HEK293 (cell line): Measurements from ENCODE around the gene OR13C2.

Source experiments
- CTCF ChIA-PET: fragments of 350-600 bp; formaldehyde crosslinking; extraction: SDS; loops from one replicate; lab custom pipeline; 2021; ENCODE audit warnings: antibody characterized with exemption; lab: Yijun Ruan, JAX
- POLR2A ChIA-PET: fragments of 300-600 bp; formaldehyde crosslinking; extraction: SDS; loops from one replicate; lab custom pipeline; 2020; ENCODE audit warnings: antibody characterized with exemption, inconsistent platforms; lab: Yijun Ruan, JAX
- H3K27ac ChIP-seq: fragments of 200-500 bp; sonication (Bioruptor generic); 2 replicates; pipeline ENCODE4 v1.5.1; 2014; ENCODE audit warnings: low read depth, low read length, control low read depth, inconsistent platforms; ENCODE audit errors: extremely low read depth
- H3K36me3 ChIP-seq, 2 experiments: fragments of 200-500 bp in 1 of 2; sonication (Bioruptor generic) in 1 of 2; 1 replicate in 1 of 2; 2 replicates in 1 of 2; pipeline ENCODE4 v1.5.1; 2014 to 2017; ENCODE audit warnings: inconsistent platforms in 2 of 2, low read length in 2 of 2; ENCODE audit not compliant: control insufficient read depth in 2 of 2, insufficient read depth in 1 of 2
- H3K4me1 ChIP-seq: fragments of 200-500 bp; sonication (Bioruptor generic); 2 replicates; pipeline ENCODE4 v1.5.1; 2014; ENCODE audit warnings: mild to moderate bottlenecking, low read length, inconsistent platforms; ENCODE audit not compliant: control insufficient read depth, insufficient read depth
- H3K4me3 ChIP-seq: 2 replicates; pipeline ENCODE4 v1.5.1; 2011; ENCODE audit warnings: low read depth, mild to moderate bottlenecking, control low read depth, low read length, moderate library complexity
- H3K9me3 ChIP-seq: fragments of 200-500 bp; sonication (Bioruptor generic); 2 replicates; pipeline ENCODE4 v1.5.1; 2014; ENCODE audit warnings: low read depth, low read length, inconsistent platforms; ENCODE audit not compliant: control insufficient read depth, insufficient read depth
- FEZF1 ChIP-seq: fragments of 450-650 bp; formaldehyde crosslinking; IDR thresholded peaks from 2 replicates; pipeline ENCODE4 v1.5.1; 2016; ENCODE audit warnings: missing biosample characterization, missing genetic modification characterization
- GLIS1 ChIP-seq: fragments of 450-650 bp; formaldehyde crosslinking; IDR thresholded peaks from 2 replicates; pipeline ENCODE4 v1.5.1; 2016; ENCODE audit warnings: missing biosample characterization, missing genetic modification characterization
- HOXA7 ChIP-seq: sonication (generic); formaldehyde crosslinking; IDR thresholded peaks from 2 replicates; pipeline ENCODE4 v1.8.1; 2022; ENCODE audit warnings: missing genetic modification reagents, borderline replicate concordance
- HOXD13 ChIP-seq: sonication (generic); formaldehyde crosslinking; IDR thresholded peaks from 2 replicates; pipeline ENCODE4 v1.8.0; 2022; ENCODE audit warnings: missing genetic modification reagents, borderline replicate concordance
- KLF1 ChIP-seq: fragments of 450-650 bp; formaldehyde crosslinking; IDR thresholded peaks from 2 replicates; pipeline ENCODE4 v1.5.1; 2016; ENCODE audit warnings: missing biosample characterization, missing genetic modification characterization
- PATZ1 ChIP-seq: fragments of 450-650 bp; formaldehyde crosslinking; IDR thresholded peaks from 2 replicates; pipeline ENCODE4 v1.5.1; 2016; ENCODE audit warnings: missing biosample characterization, missing genetic modification characterization
- YY1 ChIP-seq: fragments of 450-650 bp; formaldehyde crosslinking; IDR thresholded peaks from 2 replicates; pipeline ENCODE4 v1.5.1; 2018; ENCODE audit warnings: missing biosample characterization, missing genetic modification characterization
- ZBTB1 ChIP-seq: fragments of 450-650 bp; formaldehyde crosslinking; IDR thresholded peaks from 2 replicates; pipeline ENCODE4 v1.5.1; 2016; ENCODE audit warnings: missing biosample characterization, missing genetic modification characterization
- ZBTB20 ChIP-seq: fragments of 450-650 bp; formaldehyde crosslinking; IDR thresholded peaks from 2 replicates; pipeline ENCODE4 v1.5.1; 2016; ENCODE audit warnings: missing biosample characterization, missing genetic modification characterization
- ZFHX2 ChIP-seq: fragments of 450-650 bp; formaldehyde crosslinking; conservative IDR thresholded peaks from 2 replicates; pipeline ENCODE4 v1.5.1; 2016; ENCODE audit warnings: missing biosample characterization, missing genetic modification characterization
- ZIC2 ChIP-seq: fragments of 450-650 bp; formaldehyde crosslinking; IDR thresholded peaks from 2 replicates; pipeline ENCODE4 v1.5.1; 2016; ENCODE audit warnings: missing biosample characterization, missing genetic modification characterization
- ZNF157 ChIP-seq: fragments of 450-650 bp; formaldehyde crosslinking; IDR thresholded peaks from 2 replicates; pipeline ENCODE4 v1.5.1; 2016; ENCODE audit warnings: missing biosample characterization, missing genetic modification characterization
- ZNF202 ChIP-seq: fragments of 450-650 bp; formaldehyde crosslinking; IDR thresholded peaks from 2 replicates; pipeline ENCODE4 v1.5.1; 2016; ENCODE audit warnings: missing biosample characterization, missing genetic modification characterization, borderline replicate concordance
- ZNF211 ChIP-seq: fragments of 450-650 bp; formaldehyde crosslinking; IDR thresholded peaks from 2 replicates; pipeline ENCODE4 v1.5.1; 2016; ENCODE audit warnings: low read depth, missing biosample characterization, missing genetic modification characterization
- ZNF23 ChIP-seq: fragments of 450-650 bp; formaldehyde crosslinking; IDR thresholded peaks from 2 replicates; pipeline ENCODE4 v1.5.1; 2016; ENCODE audit warnings: missing biosample characterization, missing genetic modification characterization, borderline replicate concordance
- ZNF239 ChIP-seq: fragments of 450-650 bp; formaldehyde crosslinking; IDR thresholded peaks from 2 replicates; pipeline ENCODE4 v1.5.1; 2016; ENCODE audit warnings: missing biosample characterization, missing genetic modification characterization
- ZNF266 ChIP-seq: fragments of 450-650 bp; formaldehyde crosslinking; IDR thresholded peaks from 2 replicates; pipeline ENCODE4 v1.5.1; 2016; ENCODE audit warnings: missing biosample characterization, missing genetic modification characterization, low read depth
- ZNF324 ChIP-seq: fragments of 450-650 bp; formaldehyde crosslinking; IDR thresholded peaks from 2 replicates; pipeline ENCODE4 v1.5.1; 2016; ENCODE audit warnings: missing biosample characterization, missing genetic modification characterization
- ZNF548 ChIP-seq: fragments of 450-650 bp; formaldehyde crosslinking; IDR thresholded peaks from 2 replicates; pipeline ENCODE4 v1.5.1; 2016; ENCODE audit warnings: missing biosample characterization, missing genetic modification characterization
- ZNF561 ChIP-seq: fragments of 450-650 bp; IDR thresholded peaks from 2 replicates; pipeline ENCODE4 v1.5.1; 2018; ENCODE audit warnings: missing biosample characterization, missing genetic modification characterization, borderline replicate concordance
- ZNF610 ChIP-seq: fragments of 450-650 bp; formaldehyde crosslinking; IDR thresholded peaks from 2 replicates; pipeline ENCODE4 v1.5.1; 2016; ENCODE audit warnings: missing biosample characterization, missing genetic modification characterization, borderline replicate concordance
- ZNF747 ChIP-seq: fragments of 450-650 bp; formaldehyde crosslinking; IDR thresholded peaks from 2 replicates; pipeline ENCODE4 v1.5.1; 2016; ENCODE audit warnings: missing biosample characterization, missing genetic modification characterization
- ZNF768 ChIP-seq: fragments of 450-650 bp; formaldehyde crosslinking; IDR thresholded peaks from 2 replicates; pipeline ENCODE4 v1.5.1; 2018; ENCODE audit warnings: missing biosample characterization, mild to moderate bottlenecking, missing genetic modification characterization
- ZNF791 ChIP-seq: fragments of 450-650 bp; formaldehyde crosslinking; IDR thresholded peaks from 2 replicates; pipeline ENCODE4 v1.5.1; 2016; ENCODE audit warnings: missing biosample characterization, missing genetic modification characterization
- ZSCAN4 ChIP-seq: fragments of 450-650 bp; formaldehyde crosslinking; IDR thresholded peaks from 2 replicates; pipeline ENCODE4 v1.5.1; 2017; ENCODE audit warnings: missing biosample characterization, missing genetic modification characterization
- TF ChIP-seq, protein P1 (sequence below): fragments of 450-650 bp; formaldehyde crosslinking; IDR thresholded peaks from 2 replicates; pipeline ENCODE4 v1.5.1; 2017; ENCODE audit warnings: missing biosample characterization, missing genetic modification characterization

OR13C2 gene

GRCh38 chr9:104618104-104618503, 12.7 kb upstream of the OR13C2 start, which contains the start of gene OR13C9:
OR13C9 (minus strand) TSS chr9:104618204; CDS start chr9:104618204, 0 bp downstream.
- TF ChIP-seq ZBTB20 (tag by site-specific recombination) (no peak), ZNF324 (tag by site-specific recombination) (no peak), ZNF561 (tag by site-specific recombination) (no peak), ZFHX2 (tag by site-specific recombination) (no peak), FEZF1 (tag by site-specific recombination) (no peak), KLF1 (tag by site-specific recombination) (no peak), ZNF211 (tag by site-specific recombination) (no peak)
- TF ChIP-seq, protein P1, sequence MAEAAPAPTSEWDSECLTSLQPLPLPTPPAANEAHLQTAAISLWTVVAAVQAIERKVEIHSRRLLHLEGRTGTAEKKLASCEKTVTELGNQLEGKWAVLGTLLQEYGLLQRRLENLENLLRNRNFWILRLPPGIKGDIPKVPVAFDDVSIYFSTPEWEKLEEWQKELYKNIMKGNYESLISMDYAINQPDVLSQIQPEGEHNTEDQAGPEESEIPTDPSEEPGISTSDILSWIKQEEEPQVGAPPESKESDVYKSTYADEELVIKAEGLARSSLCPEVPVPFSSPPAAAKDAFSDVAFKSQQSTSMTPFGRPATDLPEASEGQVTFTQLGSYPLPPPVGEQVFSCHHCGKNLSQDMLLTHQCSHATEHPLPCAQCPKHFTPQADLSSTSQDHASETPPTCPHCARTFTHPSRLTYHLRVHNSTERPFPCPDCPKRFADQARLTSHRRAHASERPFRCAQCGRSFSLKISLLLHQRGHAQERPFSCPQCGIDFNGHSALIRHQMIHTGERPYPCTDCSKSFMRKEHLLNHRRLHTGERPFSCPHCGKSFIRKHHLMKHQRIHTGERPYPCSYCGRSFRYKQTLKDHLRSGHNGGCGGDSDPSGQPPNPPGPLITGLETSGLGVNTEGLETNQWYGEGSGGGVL = no peak
- TF ChIP-seq, all 188 proteins: peak for 0
- CTCF ChIA-PET = no interaction called here
- Histone ChIP-seq H3K36me3 (no peaks in the 10 kb centered on the region), H3K9me3 (no peaks in the 10 kb centered on the region), H3K4me1 (no peaks in the 10 kb centered on the region), H3K27ac (no peak within 1 kb of the TSS), H3K4me3 (no peak within 1 kb of the TSS)
- POLR2A ChIA-PET = no interaction called here

DNA sequence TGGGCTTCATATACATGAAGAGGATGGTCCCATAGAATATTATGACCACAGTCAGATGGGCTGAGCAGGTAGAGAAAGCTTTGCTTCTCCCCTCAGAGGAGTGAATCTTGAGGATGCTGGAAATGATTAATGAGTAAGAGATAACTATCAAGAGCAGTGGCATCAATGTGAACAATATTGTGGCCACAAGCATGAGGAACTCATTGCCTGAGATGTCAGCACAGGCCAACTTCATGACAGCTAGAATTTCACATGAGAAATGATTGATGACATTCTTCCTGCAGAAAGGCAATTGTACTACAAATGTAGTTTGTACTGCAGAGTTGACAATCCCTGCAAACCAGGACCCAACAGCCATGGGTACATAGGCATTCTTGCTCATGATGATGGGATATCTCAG, 12.0 kb upstream of the OR13C2 start:
- Histone ChIP-seq H3K4me1 (no peaks in the 10 kb centered on the region), H3K27ac (no peak overlapping the region), H3K4me3 (no peak overlapping the region), H3K36me3 (no peaks in the 10 kb centered on the region)
- ChIA-PET POLR2A (no interaction called here), CTCF (no interaction called here)
- TF ChIP-seq ZNF747 (tag by site-specific recombination) (no peak), ZIC2 (tag by site-specific recombination) (no peak), ZNF157 (tag by site-specific recombination) (no peak), GLIS1 (tag by site-specific recombination) (no peak), HOXA7 (CRISPR knock-in tag) (no peak), ZNF610 (tag by site-specific recombination) (no peak), ZSCAN4 (tag by site-specific recombination) (no peak), ZNF768 (tag by site-specific recombination) (no peak), ZNF548 (tag by site-specific recombination) (no peak), ZNF23 (tag by site-specific recombination) (no peak), YY1 (tag by site-specific recombination) (no peak), ZBTB1 (tag by site-specific recombination) (no peak), KLF1 (tag by site-specific recombination) (no peak), ZNF239 (tag by site-specific recombination) (no peak), ZNF266 (tag by site-specific recombination) (no peak), PATZ1 (no peak), ZNF202 (tag by site-specific recombination) (no peak), HOXD13 (no peak), ZNF791 (tag by site-specific recombination) (no peak)
- TF ChIP-seq, all 188 proteins: peak for 0
- H3K9me3 ChIP-seq = no peaks in the 10 kb centered on the region
